ENCODE measurements around the gene DNALI1. TPM values are rescaled to one million over a fixed set of nuclear protein-coding genes. Genes with fewer than 3 reads are reported as not detected.

DNALI1 gene
- total and polyA plus RNA-seq, 2 of the 8 experiments (the other 6 are each of a cell fraction or from before 2014, with no cell fraction given) = 8.9 to 11.3 TPM

GRCh38 chr1:37612186-37612585 is 55.4 kb downstream of the DNALI1 start (continued):
- TF ChIP-seq BCL11A (IDR thresholded peaks at IDR 0.05; ENCODE audit: low read depth in 2 of 2, low read length in 2 of 2) (no peak), CBX8 (IDR thresholded peaks at IDR 0.05; ENCODE audit: borderline replicate concordance, low read depth, low read length) (no peak), RFX5 (IDR thresholded peaks at IDR 0.05; ENCODE audit: borderline replicate concordance, low read depth, low read length) (no peak), NANOG (IDR thresholded peaks at IDR 0.05; ENCODE audit: insufficient read depth, low read depth, low read length, poor library complexity, severe bottlenecking) (no peak), JUN (IDR thresholded peaks at IDR 0.05; ENCODE audit: low read depth, low read length) (no peak)
